Loucy (cell line): ENCODE results near the gene SNX3.

ENCODE experiments used
- EZH2phosphoT487 ChIP-seq: fragments of 200-600 bp; IDR thresholded peaks from 2 replicates; pipeline ENCODE4 v1.6.1; 2018; ENCODE audit warnings: antibody characterized with exemption, mild to moderate bottlenecking, moderate library complexity, borderline replicate concordance
- TF ChIP-seq, protein P1 (sequence below): fragments of 200-600 bp; sonication (generic); conservative IDR thresholded peaks from 2 replicates; pipeline ENCODE4 v1.5.1; 2014; ENCODE audit warnings: mild to moderate bottlenecking, antibody characterized with exemption, low read length

DNA sequence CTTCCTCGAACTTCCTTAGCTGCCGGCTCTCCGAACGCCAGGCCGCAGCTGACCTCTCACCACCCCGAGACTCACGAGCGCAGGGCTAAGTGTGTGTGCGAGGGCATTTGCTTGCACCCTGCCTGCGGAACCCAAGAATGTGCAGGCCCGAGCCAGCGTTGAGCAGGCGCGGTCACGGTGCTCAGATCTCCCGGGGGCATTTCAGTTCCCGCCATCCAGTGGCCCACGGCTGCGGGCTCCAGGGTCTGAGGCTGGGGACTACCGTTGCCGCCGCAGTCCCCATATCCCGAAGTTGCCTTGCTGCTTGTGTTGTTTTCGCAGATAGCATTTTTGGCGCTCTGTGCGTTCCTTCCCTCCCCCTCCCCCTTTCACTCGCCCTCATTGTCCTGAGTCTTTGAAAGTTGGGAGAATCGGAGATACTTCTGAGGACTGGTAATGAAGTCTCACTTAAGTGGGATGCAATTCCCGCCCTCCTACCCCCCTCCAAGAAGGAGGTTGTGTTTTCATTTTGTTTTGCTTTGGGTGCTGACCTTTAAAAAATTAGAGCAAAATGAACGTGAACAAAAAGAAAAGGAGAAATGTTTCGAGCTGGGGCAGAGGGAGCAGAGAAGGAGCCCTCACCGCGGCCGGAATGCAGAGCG, 93.3 kb downstream of the SNX3 start:
- TF ChIP-seq, protein P1, sequence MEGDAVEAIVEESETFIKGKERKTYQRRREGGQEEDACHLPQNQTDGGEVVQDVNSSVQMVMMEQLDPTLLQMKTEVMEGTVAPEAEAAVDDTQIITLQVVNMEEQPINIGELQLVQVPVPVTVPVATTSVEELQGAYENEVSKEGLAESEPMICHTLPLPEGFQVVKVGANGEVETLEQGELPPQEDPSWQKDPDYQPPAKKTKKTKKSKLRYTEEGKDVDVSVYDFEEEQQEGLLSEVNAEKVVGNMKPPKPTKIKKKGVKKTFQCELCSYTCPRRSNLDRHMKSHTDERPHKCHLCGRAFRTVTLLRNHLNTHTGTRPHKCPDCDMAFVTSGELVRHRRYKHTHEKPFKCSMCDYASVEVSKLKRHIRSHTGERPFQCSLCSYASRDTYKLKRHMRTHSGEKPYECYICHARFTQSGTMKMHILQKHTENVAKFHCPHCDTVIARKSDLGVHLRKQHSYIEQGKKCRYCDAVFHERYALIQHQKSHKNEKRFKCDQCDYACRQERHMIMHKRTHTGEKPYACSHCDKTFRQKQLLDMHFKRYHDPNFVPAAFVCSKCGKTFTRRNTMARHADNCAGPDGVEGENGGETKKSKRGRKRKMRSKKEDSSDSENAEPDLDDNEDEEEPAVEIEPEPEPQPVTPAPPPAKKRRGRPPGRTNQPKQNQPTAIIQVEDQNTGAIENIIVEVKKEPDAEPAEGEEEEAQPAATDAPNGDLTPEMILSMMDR: no peak
- TF ChIP-seq EZH2phosphoT487: no peak
